Gastroesophageal sphincter (tissue), 3 donors: Measurements from ENCODE around the gene SOX9.

Source experiments
- POLR2A ChIP-seq, 2 donors: fragments of 450-650 bp; IDR thresholded peaks; one replicate each; pipeline ENCODE4 v1.6.1; 2017; ENCODE audit warnings: antibody characterized with exemption in 2 of 2, mild to moderate bottlenecking in 2 of 2, moderate library complexity in 1 of 2
- POLR2AphosphoS5 ChIP-seq: sonication (generic); formaldehyde crosslinking; IDR thresholded peaks from one replicate; pipeline ENCODE4 v1.6.1; 2017; ENCODE audit warnings: antibody characterized with exemption
- TF ChIP-seq, protein P1 (sequence below), 4 experiments: fragments of 200-600 bp in 2 of 4; fragments of 450-650 bp in 2 of 4; sonication (generic) in 1 of 4; IDR thresholded peaks; one replicate each; pipeline ENCODE4 v1.5.1; 2017 to 2019; ENCODE audit warnings: antibody characterized with exemption in 4 of 4, mild to moderate bottlenecking in 2 of 4, moderate library complexity in 2 of 4

- no peak for TF ChIP-seq POLR2A (IDR thresholded peaks at IDR 0.05)
- TF ChIP-seq, protein P1, sequence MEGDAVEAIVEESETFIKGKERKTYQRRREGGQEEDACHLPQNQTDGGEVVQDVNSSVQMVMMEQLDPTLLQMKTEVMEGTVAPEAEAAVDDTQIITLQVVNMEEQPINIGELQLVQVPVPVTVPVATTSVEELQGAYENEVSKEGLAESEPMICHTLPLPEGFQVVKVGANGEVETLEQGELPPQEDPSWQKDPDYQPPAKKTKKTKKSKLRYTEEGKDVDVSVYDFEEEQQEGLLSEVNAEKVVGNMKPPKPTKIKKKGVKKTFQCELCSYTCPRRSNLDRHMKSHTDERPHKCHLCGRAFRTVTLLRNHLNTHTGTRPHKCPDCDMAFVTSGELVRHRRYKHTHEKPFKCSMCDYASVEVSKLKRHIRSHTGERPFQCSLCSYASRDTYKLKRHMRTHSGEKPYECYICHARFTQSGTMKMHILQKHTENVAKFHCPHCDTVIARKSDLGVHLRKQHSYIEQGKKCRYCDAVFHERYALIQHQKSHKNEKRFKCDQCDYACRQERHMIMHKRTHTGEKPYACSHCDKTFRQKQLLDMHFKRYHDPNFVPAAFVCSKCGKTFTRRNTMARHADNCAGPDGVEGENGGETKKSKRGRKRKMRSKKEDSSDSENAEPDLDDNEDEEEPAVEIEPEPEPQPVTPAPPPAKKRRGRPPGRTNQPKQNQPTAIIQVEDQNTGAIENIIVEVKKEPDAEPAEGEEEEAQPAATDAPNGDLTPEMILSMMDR (IDR thresholded peaks at IDR 0.05) = no peak
- no peak for TF ChIP-seq POLR2AphosphoS5
Observed at GRCh38 chr17:72077326-72077960, 43.4 kb upstream of the SOX9 start.
